ENCODE data around the gene RILP. TPM values are rescaled to one million over a fixed set of nuclear protein-coding genes. Genes with fewer than 3 reads are reported as not detected.
A peak's percentile ranks its signal among the peaks of the same experiment; 100 is the strongest.

Gene RILP
- total RNA-seq, 4 donors from 2014 or later: 59.3 to 185 (median 108) TPM

DNA sequence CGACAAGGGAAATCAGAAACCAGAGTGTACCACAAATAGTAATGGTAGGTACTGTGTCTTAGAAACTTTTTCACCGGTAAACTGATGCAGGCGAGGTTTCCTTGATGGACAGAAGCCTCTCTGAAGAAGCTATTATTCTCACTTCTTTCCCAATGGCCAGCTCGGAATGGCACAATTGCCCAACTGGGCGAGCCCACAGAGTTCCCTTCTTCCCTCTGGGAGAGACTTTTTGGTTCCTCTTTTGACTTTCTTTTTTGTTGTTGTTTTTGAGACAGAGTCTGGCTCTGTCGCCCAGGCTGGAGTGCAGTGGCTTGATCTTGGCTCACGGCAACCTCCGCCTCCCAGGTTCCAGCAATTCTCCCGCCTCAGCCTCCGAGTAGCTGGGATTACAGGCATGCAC is 38.0 kb downstream of the RILP start:
- TF ChIP-seq EP300 (IDR thresholded peaks at IDR 0.05; ENCODE audit: low read depth): no peak
- no peak for TF ChIP-seq POLR2AphosphoS5 (IDR thresholded peaks at IDR 0.05)
- no peak for TF ChIP-seq POLR2A (IDR thresholded peaks at IDR 0.05)
- no peak for TF ChIP-seq CTCF (IDR thresholded peaks at IDR 0.05)
- H3K36me3 ChIP-seq: no peaks in the 10 kb centered on the region
- WGBS, 2 donors (ENCODE audit: low coverage in 1 of 2): 86% methylated on average over 10 of the region's 10 CpGs

GRCh38 chr17:1608676-1609075 is 41.0 kb downstream of the RILP start:
- in situ Hi-C loops (cut with MboI; ENCODE audit: low pct_ligation_motif_present in 1 of 4, low pct_unique_long_range_greater_than_20kb in 1 of 4, low sequenced_read_pairs in 3 of 4) (no loop called here), intact Hi-C loops (cut with DNase I; ENCODE audit: low total_unique reads) (no loop called here)
- WGBS, 2 donors (ENCODE audit: low coverage in 1 of 2): 76 to 93% methylated on average over 3 to 7 of the region's 7 CpGs
- TF ChIP-seq EP300 (IDR thresholded peaks at IDR 0.05; ENCODE audit: low read depth): no peak
- TF ChIP-seq CTCF (IDR thresholded peaks at IDR 0.05): no peak
- TF ChIP-seq POLR2AphosphoS5 (IDR thresholded peaks at IDR 0.05): no peak
- no peak for TF ChIP-seq POLR2A (IDR thresholded peaks at IDR 0.05)
- no peaks in the 10 kb centered on the region for H3K27me3 ChIP-seq
- peak overlapping the region in 2 of 4 donors; percentile 42 to 53 for H3K27ac ChIP-seq
- H3K36me3 ChIP-seq: no peaks in the 10 kb centered on the region
- no peak overlapping the region for H3K4me3 ChIP-seq
- DNase-seq: no peak
- H3K9me3 ChIP-seq: no peaks in the 10 kb centered on the region
- H3K4me1 ChIP-seq: peaks cover 0 to 14% (median 3%) of the 10 kb centered on the region in 4 donors

More for the DNA sequence above, 38.0 kb downstream of the RILP start:
- Histone ChIP-seq H3K4me3 (no peak overlapping the region), H3K27ac (peak overlapping the region in 2 of 4 donors; percentile 19 to 20), H3K4me1 (peaks cover 0 to 10% (median 3%) of the 10 kb centered on the region in 4 donors), H3K27me3 (no peaks in the 10 kb centered on the region), H3K9me3 (no peaks in the 10 kb centered on the region)
- intact Hi-C loops (cut with DNase I; ENCODE audit: low total_unique reads): no loop called here
- in situ Hi-C loops (cut with MboI; ENCODE audit: low pct_ligation_motif_present in 1 of 4, low pct_unique_long_range_greater_than_20kb in 1 of 4, low sequenced_read_pairs in 3 of 4): no loop called here
- no peak for DNase-seq

GRCh38 chr17:1607971-1608320 is 41.7 kb downstream of the RILP start:
- intact Hi-C loops (cut with DNase I; ENCODE audit: low total_unique reads): no loop called here
- H3K27me3 ChIP-seq: no peaks in the 10 kb centered on the region
- peaks cover 0 to 14% (median 3%) of the 10 kb centered on the region in 4 donors for H3K4me1 ChIP-seq
- no peaks in the 10 kb centered on the region for H3K9me3 ChIP-seq
- peak overlapping the region; percentile 42 to 60 (median 48) for H3K27ac ChIP-seq
- no peaks in the 10 kb centered on the region for H3K36me3 ChIP-seq
- no peak overlapping the region for H3K4me3 ChIP-seq
- no peak for TF ChIP-seq EP300 (IDR thresholded peaks at IDR 0.05; ENCODE audit: low read depth)
- no peak for TF ChIP-seq POLR2A (IDR thresholded peaks at IDR 0.05)
- no peak for TF ChIP-seq CTCF (IDR thresholded peaks at IDR 0.05)
- no peak for TF ChIP-seq POLR2AphosphoS5 (IDR thresholded peaks at IDR 0.05)
- in situ Hi-C loops (cut with MboI; ENCODE audit: low pct_ligation_motif_present in 1 of 4, low pct_unique_long_range_greater_than_20kb in 1 of 4, low sequenced_read_pairs in 3 of 4): no loop called here
- no peak for DNase-seq
- 71% methylated on average over 5 of the region's 5 CpGs; no CpG with 5 or more reads in 1 of the 2 donors for WGBS, 2 donors (ENCODE audit: low coverage in 1 of 2)

- Histone ChIP-seq H3K4me3 (no peak overlapping the region), H3K27me3 (no peaks in the 10 kb centered on the region), H3K4me1 (peaks cover 0 to 14% (median 3%) of the 10 kb centered on the region in 4 donors), H3K36me3 (no peaks in the 10 kb centered on the region), H3K9me3 (no peaks in the 10 kb centered on the region), H3K27ac (peak overlapping the region; percentile 42 to 60 (median 48))
- no peak for DNase-seq
- WGBS, 2 donors (ENCODE audit: low coverage in 1 of 2): 60 to 70% methylated on average over 2 to 26 of the region's 26 CpGs
- TF ChIP-seq EP300 (IDR thresholded peaks at IDR 0.05; ENCODE audit: low read depth) (no peak), POLR2A (IDR thresholded peaks at IDR 0.05) (no peak), POLR2AphosphoS5 (IDR thresholded peaks at IDR 0.05) (no peak), CTCF (IDR thresholded peaks at IDR 0.05) (no peak)
- intact Hi-C loops (cut with DNase I; ENCODE audit: low total_unique reads): no loop called here
- in situ Hi-C loops (cut with MboI; ENCODE audit: low pct_ligation_motif_present in 1 of 4, low pct_unique_long_range_greater_than_20kb in 1 of 4, low sequenced_read_pairs in 3 of 4): no loop called here
Measured at GRCh38 chr17:1606352-1606985, 43.2 kb downstream of the RILP start.
